NCI-H146 (cell line): ENCODE results near the gene TNFRSF18.
A peak's percentile ranks its signal among the peaks of the same experiment; 100 is the strongest.

ENCODE experiments used
- DNase-seq: peaks from one replicate; lab custom pipeline; 2025; lab: John Stamatoyannopoulos, UW

The TNFRSF18 gene

GRCh38 chr1:1165900-1166421 is 40.4 kb downstream of the TNFRSF18 start:
- DNase-seq: no peak

GRCh38 chr1:1165485-1165884 is 40.9 kb downstream of the TNFRSF18 start:
- no peak for DNase-seq

DNA sequence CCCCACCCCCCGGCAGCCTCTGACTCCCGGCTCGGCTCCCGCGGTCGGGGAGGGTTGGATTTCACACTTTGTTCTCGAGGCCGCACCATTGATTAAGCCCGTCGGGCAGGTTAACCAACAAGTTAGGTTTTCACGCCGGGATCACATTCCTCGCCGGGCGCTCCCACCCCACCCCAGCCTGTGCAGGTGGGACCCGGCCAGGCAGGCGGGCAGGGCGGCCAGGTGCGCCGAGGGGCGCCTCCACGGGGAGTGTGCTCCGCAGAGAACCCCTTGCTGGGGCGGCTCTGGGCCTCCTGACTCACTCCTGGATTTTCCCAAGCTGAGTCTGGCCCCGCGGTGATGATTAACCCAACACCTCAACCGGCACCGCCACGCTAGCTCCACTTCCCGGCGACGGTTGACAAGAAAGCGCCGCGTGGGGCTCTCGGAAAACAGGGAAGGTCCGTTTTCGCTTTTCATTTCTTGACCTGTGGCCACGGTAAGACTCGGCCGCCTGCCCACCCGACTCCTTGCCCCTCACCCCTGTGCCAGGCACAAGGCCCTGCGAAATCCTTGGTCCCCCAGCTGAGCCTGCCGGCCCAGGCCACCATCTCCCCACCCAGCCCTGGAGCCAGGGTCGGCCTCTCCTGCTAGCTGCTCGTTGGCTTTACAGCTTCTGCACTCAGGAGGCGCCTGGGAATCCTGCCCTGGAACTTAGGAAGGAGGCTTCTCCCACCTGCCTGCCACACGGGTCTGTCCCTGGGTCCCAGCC is 41.5 kb downstream of the TNFRSF18 start:
- DNase-seq: no peak

GRCh38 chr1:1164361-1164700 is 42.1 kb downstream of the TNFRSF18 start:
- no peak for DNase-seq

DNA sequence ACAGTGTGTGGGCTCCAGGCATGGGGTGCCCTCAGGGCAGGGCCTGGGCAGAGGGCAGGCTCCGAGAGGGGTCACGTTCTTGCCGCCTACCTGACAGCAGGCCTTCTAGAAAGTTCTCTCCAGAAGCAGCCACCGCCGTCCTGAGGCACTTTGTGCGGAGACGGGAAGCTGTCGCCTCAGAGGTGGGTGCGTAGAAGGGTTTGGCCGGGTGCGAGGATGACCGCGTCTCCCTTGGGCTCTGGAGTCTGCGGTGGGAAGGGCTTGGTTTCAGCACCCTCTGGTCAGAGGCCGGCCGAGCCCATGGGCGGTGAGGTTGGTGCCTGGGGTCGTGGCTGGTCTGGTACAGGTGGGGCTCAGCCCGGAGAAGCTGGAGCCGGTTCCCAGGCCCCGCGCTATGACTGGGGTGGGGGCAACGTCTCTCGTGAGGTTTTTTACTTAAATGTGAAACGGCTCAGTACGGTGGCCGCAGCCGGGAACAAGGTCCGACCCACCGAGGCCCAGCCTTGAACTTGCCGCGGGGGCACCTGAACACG is 42.8 kb downstream of the TNFRSF18 start:
- no peak for DNase-seq

- peak; percentile 97 for DNase-seq
These were observed 43.5 kb downstream of the TNFRSF18 start for GRCh38 chr1:1162597-1163537.

DNA sequence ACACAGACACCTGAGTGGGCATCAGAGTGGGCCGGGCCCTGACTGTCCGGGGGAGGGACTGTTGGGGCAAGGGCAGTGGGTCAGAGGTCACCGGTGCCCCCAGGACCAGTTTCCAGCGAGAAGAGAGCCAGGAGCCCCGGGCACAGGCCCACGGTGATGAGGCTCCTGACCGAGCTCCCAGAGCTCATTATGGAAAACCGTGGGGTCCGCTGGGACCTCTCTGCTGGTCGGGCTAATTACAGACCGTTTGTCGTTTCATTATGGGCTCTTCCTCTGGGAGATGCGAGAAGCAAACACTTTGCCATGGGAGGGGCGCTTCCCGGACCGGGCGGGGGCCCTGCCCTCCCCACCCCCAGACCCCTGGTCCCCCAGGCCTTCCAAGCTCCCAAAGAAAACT is 44.7 kb downstream of the TNFRSF18 start:
- no peak for DNase-seq

GRCh38 chr1:1161078-1161682 is 45.2 kb downstream of the TNFRSF18 start:
- no peak for DNase-seq

DNA sequence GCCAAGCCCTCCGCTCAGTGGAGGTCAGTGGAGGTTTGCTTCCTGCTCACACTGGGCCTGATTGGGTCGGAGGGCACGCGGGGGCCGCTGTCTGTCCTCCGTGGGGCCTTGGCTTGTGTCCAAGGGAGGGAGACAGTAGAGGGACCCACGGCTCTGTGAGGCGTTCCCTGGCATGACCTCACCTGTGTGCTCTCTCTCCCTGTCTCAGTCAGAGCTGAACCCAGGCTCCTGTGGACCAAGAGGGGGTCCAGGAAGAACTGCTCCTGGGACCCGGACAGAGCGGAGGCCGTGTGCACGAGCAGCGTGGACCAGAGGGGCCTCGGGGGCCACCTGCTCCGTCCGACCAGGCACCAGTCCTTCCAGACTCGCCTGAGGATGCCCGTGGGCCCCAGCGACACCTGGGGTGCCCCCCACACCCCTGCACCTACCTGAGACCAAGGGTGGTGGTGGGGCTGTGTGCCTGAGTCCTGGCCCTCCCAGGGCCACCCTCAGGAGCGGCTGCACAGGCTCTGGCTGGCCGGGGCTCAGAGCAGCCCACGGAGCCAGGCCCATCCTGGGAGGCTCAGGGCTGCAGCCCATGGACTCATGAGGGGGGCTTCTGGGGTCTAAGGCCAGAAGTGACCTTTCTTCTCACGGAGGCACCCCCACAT is 46.0 kb downstream of the TNFRSF18 start:
- no peak for DNase-seq

- DNase-seq: peak; percentile 80
These were observed 48.3 kb downstream of the TNFRSF18 start for GRCh38 chr1:1157914-1158710.

DNA sequence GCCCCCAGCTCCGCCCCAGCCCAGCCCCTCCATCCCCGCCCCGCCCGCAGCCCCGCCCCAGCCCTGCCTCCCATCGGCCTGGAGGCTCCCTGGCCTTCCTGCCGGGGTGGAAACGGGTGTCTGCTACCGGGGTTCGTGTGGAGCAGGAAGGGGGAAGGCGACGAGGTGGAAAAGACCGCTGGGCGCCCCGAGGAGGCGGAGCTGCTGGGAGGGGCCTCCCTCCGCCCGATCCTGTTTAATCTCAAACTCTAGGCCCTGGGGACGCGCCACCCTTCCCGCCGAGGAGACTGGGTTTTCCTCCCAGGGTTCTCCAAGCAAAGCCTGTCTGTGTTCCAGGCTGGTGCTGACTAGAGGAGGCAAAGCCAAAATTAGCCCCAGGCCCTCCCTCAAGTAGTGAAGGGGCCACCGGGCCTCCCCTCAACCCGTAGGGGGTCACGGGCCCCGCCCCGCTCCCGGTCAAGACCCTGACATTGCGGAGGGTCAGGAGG is 48.9 kb downstream of the TNFRSF18 start:
- peak; percentile 89 for DNase-seq

DNA sequence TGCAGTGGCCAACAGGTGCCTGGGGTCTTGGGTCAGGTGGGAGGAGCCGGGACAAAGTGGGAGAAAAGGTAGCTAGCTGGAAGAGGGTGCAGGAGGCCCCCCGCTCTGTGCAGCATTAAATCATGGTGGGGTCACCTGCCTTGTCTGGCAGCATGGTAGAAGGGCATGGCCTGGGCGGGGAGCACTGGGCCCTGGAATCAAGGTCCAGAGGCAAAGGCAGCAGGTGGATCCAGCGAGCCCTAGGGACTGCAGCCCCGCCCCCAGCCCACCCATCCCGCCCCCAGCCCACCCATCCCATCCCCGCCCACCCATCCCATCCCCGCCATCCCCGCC is 49.4 kb downstream of the TNFRSF18 start:
- no peak for DNase-seq

- DNase-seq: no peak
These were observed 50.0 kb downstream of the TNFRSF18 start for GRCh38 chr1:1156140-1157032.

DNA sequence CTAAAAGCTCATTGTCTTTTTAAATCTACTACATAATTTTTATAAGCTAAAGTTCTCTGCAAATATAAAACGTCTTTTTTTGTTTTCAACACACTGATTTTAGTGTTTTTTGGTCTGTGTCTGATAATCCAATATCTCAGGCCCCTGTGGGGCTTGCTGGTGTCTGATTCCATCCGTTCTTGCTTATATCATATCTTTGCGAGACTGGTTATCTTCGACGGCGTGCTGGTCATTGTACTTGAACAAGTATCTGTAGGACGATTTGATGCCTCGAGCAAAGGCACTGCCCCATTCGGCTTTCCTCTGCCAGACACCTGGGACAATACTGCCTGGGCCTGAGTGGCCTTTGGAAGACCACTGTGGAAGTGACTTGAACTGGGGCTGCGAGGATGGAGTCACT is 51.1 kb downstream of the TNFRSF18 start:
- DNase-seq: no peak

DNA sequence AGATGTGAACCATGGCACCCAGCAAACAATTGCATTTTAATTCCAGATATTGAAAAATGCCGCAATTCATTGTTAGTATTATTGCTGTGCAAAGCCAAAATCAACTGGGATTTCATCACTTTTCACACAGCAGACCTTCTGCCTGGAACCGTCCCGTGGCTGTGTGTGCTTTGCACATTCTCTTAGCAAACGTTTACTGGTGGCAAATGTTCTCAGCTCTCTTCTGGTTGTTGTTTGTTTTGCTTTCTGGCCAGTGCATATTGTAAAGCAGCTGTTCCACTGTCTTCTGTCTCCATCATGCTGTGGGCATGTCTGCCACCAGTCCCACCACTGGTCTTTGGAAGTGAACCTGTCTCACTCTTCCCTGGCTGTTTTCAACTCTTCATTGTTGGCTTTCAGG is 52.5 kb downstream of the TNFRSF18 start:
- no peak for DNase-seq
